GM12891 (cell line): Measurements from ENCODE around the gene ST13.
"Not testable (repeated sequence)": the region's sequence is repeated elsewhere in the genome, so short reads cannot be mapped to it uniquely, and the experiment has no call there.

Experiments
- DNase-seq: peaks from one replicate; pipeline ENCODE4 v3.0.0; 2011; ENCODE audit warnings: low spot score; ENCODE audit not compliant: insufficient read length
- FAIRE-seq: peaks from 2 replicates; lab custom pipeline; 2011; peaks lifted over from hg19 to GRCh38; lab: Jason Lieb, UNC
- PAX5 ChIP-seq: IDR thresholded peaks from 2 replicates; pipeline ENCODE4 v1.6.1; 2011; ENCODE audit warnings: low read length, moderate library complexity, mild to moderate bottlenecking; ENCODE audit not compliant: insufficient read depth, severe bottlenecking
- POLR2A ChIP-seq: IDR thresholded peaks from 2 replicates; pipeline ENCODE4 v1.6.1; 2011; ENCODE audit warnings: low read depth, low read length, control low read depth
- POLR2AphosphoS5 ChIP-seq: IDR thresholded peaks from 2 replicates; pipeline ENCODE4 v1.6.1; 2011; ENCODE audit warnings: low read depth, low read length, control low read depth
- POU2F2 ChIP-seq: IDR thresholded peaks from 2 replicates; pipeline ENCODE4 v1.6.1; 2011; ENCODE audit warnings: low read depth, mild to moderate bottlenecking, control low read depth, low read length, moderate library complexity
- SPI1 ChIP-seq: IDR thresholded peaks from 2 replicates; pipeline ENCODE4 v1.6.1; 2011; ENCODE audit warnings: low read depth, low read length, control low read depth
- TAF1 ChIP-seq: IDR thresholded peaks from 2 replicates; pipeline ENCODE4 v1.6.1; 2011; ENCODE audit warnings: low read depth, low read length, control low read depth

Gene ST13

GRCh38 chr22:40844951-40845350 is 11.5 kb downstream of the ST13 start:
- no peak for DNase-seq

GRCh38 chr22:40838486-40838885 is 18.0 kb downstream of the ST13 start:
- DNase-seq (no peak), FAIRE-seq (no peak)
- TF ChIP-seq PAX5 = no peak
- no peak for TF ChIP-seq POLR2AphosphoS5
- TF ChIP-seq SPI1 = no peak
- TF ChIP-seq POU2F2 = no peak
- TF ChIP-seq POLR2A = no peak
- TF ChIP-seq TAF1 = no peak

More at GRCh38 chr22:40844951-40845350, 11.5 kb downstream of the ST13 start:
- TF ChIP-seq SPI1 (no peak), POLR2AphosphoS5 (no peak), TAF1 (no peak), POLR2A (no peak), POU2F2 (no peak), PAX5 (no peak)
- FAIRE-seq = no peak

GRCh38 chr22:40834619-40835018 is 21.8 kb downstream of the ST13 start:
- no peak for TF ChIP-seq PAX5
- no peak for TF ChIP-seq SPI1
- no peak for TF ChIP-seq POLR2A
- no peak for TF ChIP-seq POU2F2
- TF ChIP-seq POLR2AphosphoS5 = no peak
- no peak for TF ChIP-seq TAF1
- DNase-seq (no peak), FAIRE-seq (no peak)

GRCh38 chr22:40829131-40829530 is 27.3 kb downstream of the ST13 start:
- FAIRE-seq = no peak
- TF ChIP-seq POLR2AphosphoS5 (no peak), SPI1 (no peak), TAF1 (no peak), POU2F2 (no peak), POLR2A (no peak), PAX5 (no peak)
- DNase-seq = no peak

- TF ChIP-seq POLR2A = no peak
- FAIRE-seq (no peak), DNase-seq (no peak)
These were observed 29.3 kb downstream of the ST13 start for GRCh38 chr22:40826984-40827741.

GRCh38 chr22:40826292-40826691 is 30.1 kb downstream of the ST13 start:
- not testable (repeated sequence) for FAIRE-seq, DNase-seq

GRCh38 chr22:40823426-40823825 is 33.0 kb downstream of the ST13 start:
- TF ChIP-seq POU2F2 = no peak
- no peak for TF ChIP-seq POLR2A
- TF ChIP-seq PAX5 = no peak
- TF ChIP-seq SPI1 = no peak
- TF ChIP-seq TAF1 = no peak
- no peak for TF ChIP-seq POLR2AphosphoS5
- DNase-seq = no peak
- no peak for FAIRE-seq

GRCh38 chr22:40819599-40820140 is 36.8 kb downstream of the ST13 start:
- no peak for DNase-seq
- TF ChIP-seq POLR2AphosphoS5 = no peak
- no peak for TF ChIP-seq POLR2A
- TF ChIP-seq PAX5 = no peak
- TF ChIP-seq SPI1 = no peak
- TF ChIP-seq TAF1 = no peak
- no peak for TF ChIP-seq POU2F2
- FAIRE-seq = no peak

GRCh38 chr22:40818747-40819598 is 37.5 kb downstream of the ST13 start, which contains the start of gene SLC25A17:
SLC25A17 (minus strand) TSS chr22:40819346; CDS start chr22:40819248, 98 bp downstream.
- DNase-seq = peak; percentile 90
- peak; percentile 88 for FAIRE-seq
- peak; percentile 64 for TF ChIP-seq POLR2A
- 0 out of 2 replicates have a peak, but pooled peaks have one; percentile 32 for TF ChIP-seq POLR2AphosphoS5
- TF ChIP-seq POU2F2 = no peak
- no peak for TF ChIP-seq PAX5
- TF ChIP-seq SPI1 = peak; percentile 36; the same call in 1 of the 2 replicates

- DNase-seq (no peak), FAIRE-seq (no peak)
- TF ChIP-seq TAF1 (0 out of 2 replicates have a peak, but pooled peaks have one; percentile 19), POU2F2 (no peak), POLR2AphosphoS5 (no peak), POLR2A (0 out of 2 replicates have a peak, but pooled peaks have one; percentile 2), SPI1 (0 out of 2 replicates have a peak, but pooled peaks have one; percentile 5)
These were observed 38.2 kb downstream of the ST13 start for GRCh38 chr22:40818192-40818746.
